Muscle layer of colon (tissue), 2 donors: ENCODE results near the gene TEX53.

Source experiments
- H3K27ac ChIP-seq: one replicate; pipeline ENCODE4 v1.7.0; 2013; ENCODE audit warnings: low read depth, mild to moderate bottlenecking, low read length, moderate library complexity
- H3K27me3 ChIP-seq, 2 donors: one replicate each; pipeline ENCODE4 v1.7.0; 2013; ENCODE audit warnings: low read length in 2 of 2, mild to moderate bottlenecking in 2 of 2; ENCODE audit not compliant: insufficient read depth in 2 of 2, control insufficient read depth in 1 of 2
- H3K36me3 ChIP-seq: one replicate; pipeline ENCODE4 v1.7.0; 2013; ENCODE audit warnings: mild to moderate bottlenecking, low read length; ENCODE audit not compliant: insufficient read depth
- H3K4me1 ChIP-seq: one replicate; pipeline ENCODE4 v1.7.0; 2013; ENCODE audit warnings: mild to moderate bottlenecking, low read length; ENCODE audit not compliant: insufficient read depth
- H3K4me3 ChIP-seq, 2 donors: one replicate each; pipeline ENCODE4 v1.7.0; 2013; ENCODE audit warnings: low read length in 2 of 2, low read depth in 1 of 2, mild to moderate bottlenecking in 1 of 2, moderate library complexity in 1 of 2
- H3K9ac ChIP-seq: one replicate; pipeline ENCODE4 v1.7.0; 2013; ENCODE audit warnings: low read length
- H3K9me3 ChIP-seq: one replicate; pipeline ENCODE4 v1.7.0; 2013; ENCODE audit warnings: mild to moderate bottlenecking, low read length
- donor health status: abdominal sarcoma.
- donor health status: Adenocarcinoma of cecum.

The TEX53 gene

GRCh38 chr9:114613087-114613486 is 44.5 kb downstream of the TEX53 start:
- no peaks in the 10 kb centered on the region for H3K36me3 ChIP-seq
- no peaks in the 10 kb centered on the region for H3K27me3 ChIP-seq
- peak overlapping the region; percentile 91 for H3K9ac ChIP-seq
- H3K9me3 ChIP-seq = no peaks in the 10 kb centered on the region
- peaks cover 29% of the 10 kb centered on the region for H3K4me1 ChIP-seq
- peak overlapping the region; percentile 92 for H3K27ac ChIP-seq
- H3K4me3 ChIP-seq = peak overlapping the region in 1 of 2 donors; percentile 95

- Histone ChIP-seq H3K4me3 (peak overlapping the region; percentile 83 to 95), H3K27ac (peak overlapping the region; percentile 92), H3K4me1 (peaks cover 29% of the 10 kb centered on the region), H3K9ac (peak overlapping the region; percentile 91), H3K36me3 (no peaks in the 10 kb centered on the region), H3K9me3 (no peaks in the 10 kb centered on the region), H3K27me3 (no peaks in the 10 kb centered on the region)
These were observed 45.2 kb downstream of the TEX53 start for GRCh38 chr9:114612272-114612923.

- Histone ChIP-seq H3K27me3 (no peaks in the 10 kb centered on the region), H3K36me3 (no peaks in the 10 kb centered on the region), H3K9me3 (no peaks in the 10 kb centered on the region), H3K9ac (peak overlapping the region; percentile 91), H3K4me1 (peaks cover 29% of the 10 kb centered on the region), H3K4me3 (peak overlapping the region; percentile 83 to 95), H3K27ac (peak overlapping the region; percentile 92)
These were observed 45.9 kb downstream of the TEX53 start for GRCh38 chr9:114611516-114612271.

- Histone ChIP-seq H3K36me3 (no peaks in the 10 kb centered on the region), H3K9me3 (no peaks in the 10 kb centered on the region), H3K9ac (no peak overlapping the region), H3K4me3 (no peak overlapping the region), H3K27me3 (no peaks in the 10 kb centered on the region), H3K4me1 (peaks cover 24% of the 10 kb centered on the region), H3K27ac (no peak overlapping the region)
These were observed 49.1 kb downstream of the TEX53 start for GRCh38 chr9:114608525-114608796.

GRCh38 chr9:114607671-114608524 is 49.7 kb downstream of the TEX53 start:
- H3K9ac ChIP-seq = no peak overlapping the region
- H3K27me3 ChIP-seq = no peaks in the 10 kb centered on the region
- no peaks in the 10 kb centered on the region for H3K36me3 ChIP-seq
- H3K4me1 ChIP-seq = peaks cover 18% of the 10 kb centered on the region
- H3K9me3 ChIP-seq = no peaks in the 10 kb centered on the region
- no peak overlapping the region for H3K4me3 ChIP-seq
- no peak overlapping the region for H3K27ac ChIP-seq

- H3K4me1 ChIP-seq = peaks cover 8% of the 10 kb centered on the region
- H3K4me3 ChIP-seq = no peak overlapping the region
- H3K9me3 ChIP-seq = no peaks in the 10 kb centered on the region
- no peaks in the 10 kb centered on the region for H3K27me3 ChIP-seq
- H3K36me3 ChIP-seq = no peaks in the 10 kb centered on the region
- no peak overlapping the region for H3K9ac ChIP-seq
- H3K27ac ChIP-seq = no peak overlapping the region
These were observed 50.9 kb downstream of the TEX53 start for GRCh38 chr9:114606597-114607207.
